Psoas muscle (tissue), 8 donors: ENCODE data around the gene FXN. TPM values are rescaled to one million over a fixed set of nuclear protein-coding genes. Genes with fewer than 3 reads are reported as not detected.

ENCODE experiments used
- ATAC-seq, 4 donors: fragments of 200-7000 bp; cut with Tn5 transposase; one replicate each; pipeline ENCODE4 v1.9.1; 2020; ENCODE audit warnings: moderate library complexity in 3 of 4, mild to moderate bottlenecking in 2 of 4
- DNase-seq, 2 donors: peaks; one replicate each; pipeline ENCODE4 v3.0.0-alpha.2; 2020
- H3K27ac ChIP-seq: fragments of 200-600 bp; one replicate; pipeline ENCODE4 v1.8.0; 2022
- H3K27me3 ChIP-seq, 3 donors: fragments of 200-600 bp in 1 of 3; one replicate each; pipeline versions ENCODE4 v1.6.1 to v1.8.0; 2013 to 2022; ENCODE audit warnings: low read length in 2 of 3, mild to moderate bottlenecking in 2 of 3, moderate library complexity in 1 of 3; ENCODE audit not compliant: insufficient read depth in 3 of 3
- H3K36me3 ChIP-seq, 2 donors: fragments of 200-600 bp in 1 of 2; one replicate each; pipeline versions ENCODE4 v1.6.1 to v1.8.0; 2013 to 2022; ENCODE audit warnings: low read depth in 1 of 2, mild to moderate bottlenecking in 1 of 2, moderate library complexity in 1 of 2; ENCODE audit not compliant: insufficient read depth in 1 of 2
- H3K4me1 ChIP-seq: fragments of 200-600 bp; one replicate; pipeline ENCODE4 v1.8.0; 2022
- H3K4me3 ChIP-seq: fragments of 200-600 bp; one replicate; pipeline ENCODE4 v1.8.0; 2022; ENCODE audit warnings: mild to moderate bottlenecking
- H3K9me3 ChIP-seq: fragments of 200-600 bp; one replicate; pipeline ENCODE4 v1.8.0; 2022
- WGBS, 3 donors: extraction: QIAGEN DNeasy Blood & Tissue Kit; methylation state at CpG; one replicate each; pipeline versions ENCODE4 v1.1.6 to v1.1.7; 2013; 5-methylcytosine and 5-hydroxymethylcytosine counted together
- intact Hi-C, 2 donors: fragments of 100-400 bp; cut with DNase I; formaldehyde crosslinking; loops; one replicate each; pipeline versions ENCODE4 v1.11.0 to v1.14.2; 2022
- polyA plus RNA-seq, 3 donors: library from polyadenylated mRNA; stranded (reverse); fragments of 200-250 nt; gene quantifications; one replicate each; pipeline ENCODE4 v1.2.3, GENCODE V29; 2013
- total RNA-seq, 4 donors: library from RNA; stranded (reverse); fragmentation: NEBNext Ultra II Directional in 2 of 4; extraction: Animal tissue kit (Norgen Biotek cat#: 25700) in 2 of 4; gene quantifications; one replicate each; pipeline versions ENCODE4 v1.2.1 to v1.2.4, GENCODE V29; 2021 to 2023
- TF ChIP-seq, protein P1 (sequence below): fragments of 200-600 bp; IDR thresholded peaks from one replicate; pipeline ENCODE4 v1.8.0; 2022; ENCODE audit warnings: antibody characterized with exemption
- donor health status: healthy with polysubstance abuse.
- donor health status: DM: no; HTN: no; CAD: no; lungs with moderate emphysema.
- donor health status: Bipolar disorder and iron deficiency.
- donor health status: healthy.
- donor health status: DM: yes; HTN: yes; CAD: no.
- donor health status: DM: no; HTN: no; CAD: no.
- donor health status: DM: no; HTN: no; CAD: no.
- donor health status: DM: yes; HTN: yes; CAD: no.

FXN gene
- total and polyA plus RNA-seq, 7 donors = 10.4 to 25.0 (median 19.0) TPM

DNA sequence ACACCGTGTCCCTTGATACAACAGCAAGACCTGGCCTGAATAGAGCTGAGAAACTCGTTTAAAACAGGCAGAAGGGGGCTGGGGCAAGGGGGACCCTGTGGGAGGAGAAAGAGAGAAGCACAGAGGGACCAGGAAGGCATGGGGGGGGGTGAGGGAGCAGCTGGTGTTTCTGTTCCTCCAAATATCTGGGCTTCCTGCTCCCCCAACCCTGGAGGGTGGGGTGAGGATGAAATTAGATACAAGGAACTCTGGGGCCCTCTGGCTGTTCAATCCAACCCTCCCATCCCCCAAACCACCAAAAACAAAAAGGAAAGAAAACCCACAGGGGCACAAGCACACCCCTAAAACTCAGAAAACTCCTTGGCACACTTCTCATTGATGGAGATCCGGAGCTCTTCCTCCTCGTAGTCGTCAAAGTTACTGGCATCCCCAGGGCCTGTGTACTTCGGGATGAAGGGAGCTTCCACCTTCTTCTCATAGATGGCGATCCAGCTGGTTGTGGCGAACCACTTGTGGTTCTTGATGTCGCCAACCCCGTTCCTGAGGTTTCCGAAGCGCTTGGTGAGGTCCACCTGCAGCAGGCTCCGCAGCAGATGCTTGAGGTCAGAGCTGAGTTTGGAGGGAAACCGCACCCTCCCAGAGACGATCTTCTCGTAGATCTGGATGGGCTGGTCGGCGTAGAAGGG is 22.7 kb upstream of the FXN start:
- no peaks in the 10 kb centered on the region for H3K9me3 ChIP-seq
- intact Hi-C loops = no loop called here
- TF ChIP-seq, protein P1, sequence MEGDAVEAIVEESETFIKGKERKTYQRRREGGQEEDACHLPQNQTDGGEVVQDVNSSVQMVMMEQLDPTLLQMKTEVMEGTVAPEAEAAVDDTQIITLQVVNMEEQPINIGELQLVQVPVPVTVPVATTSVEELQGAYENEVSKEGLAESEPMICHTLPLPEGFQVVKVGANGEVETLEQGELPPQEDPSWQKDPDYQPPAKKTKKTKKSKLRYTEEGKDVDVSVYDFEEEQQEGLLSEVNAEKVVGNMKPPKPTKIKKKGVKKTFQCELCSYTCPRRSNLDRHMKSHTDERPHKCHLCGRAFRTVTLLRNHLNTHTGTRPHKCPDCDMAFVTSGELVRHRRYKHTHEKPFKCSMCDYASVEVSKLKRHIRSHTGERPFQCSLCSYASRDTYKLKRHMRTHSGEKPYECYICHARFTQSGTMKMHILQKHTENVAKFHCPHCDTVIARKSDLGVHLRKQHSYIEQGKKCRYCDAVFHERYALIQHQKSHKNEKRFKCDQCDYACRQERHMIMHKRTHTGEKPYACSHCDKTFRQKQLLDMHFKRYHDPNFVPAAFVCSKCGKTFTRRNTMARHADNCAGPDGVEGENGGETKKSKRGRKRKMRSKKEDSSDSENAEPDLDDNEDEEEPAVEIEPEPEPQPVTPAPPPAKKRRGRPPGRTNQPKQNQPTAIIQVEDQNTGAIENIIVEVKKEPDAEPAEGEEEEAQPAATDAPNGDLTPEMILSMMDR = no peak
- no peaks in the 10 kb centered on the region for H3K4me1 ChIP-seq
- ATAC-seq = no peak
- no peaks in the 10 kb centered on the region for H3K27me3 ChIP-seq
- no peak overlapping the region for H3K27ac ChIP-seq
- H3K36me3 ChIP-seq = no peaks in the 10 kb centered on the region
- 82 to 86% (median 86%) methylated on average over 18 of the region's 18 CpGs for WGBS, 3 donors
- no peak for DNase-seq
- no peak overlapping the region for H3K4me3 ChIP-seq

DNA sequence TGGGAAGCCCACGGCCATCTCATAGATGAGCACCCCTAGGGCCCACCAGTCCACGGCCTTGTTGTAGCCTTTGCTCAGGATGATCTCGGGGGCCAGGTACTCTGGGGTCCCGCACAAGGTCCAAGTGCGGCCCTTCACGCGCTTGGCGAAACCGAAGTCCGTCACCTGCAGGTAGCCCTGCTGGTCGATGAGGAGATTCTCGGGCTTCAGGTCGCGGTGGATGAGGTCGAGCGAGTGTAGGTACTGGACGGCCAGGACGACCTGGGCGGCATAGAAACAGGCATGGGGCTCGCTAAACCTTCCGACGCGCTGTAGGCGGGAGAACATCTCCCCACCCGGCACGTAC is 22.2 kb upstream of the FXN start:
- no peak for DNase-seq
- Histone ChIP-seq H3K36me3 (no peaks in the 10 kb centered on the region), H3K4me1 (no peaks in the 10 kb centered on the region), H3K27me3 (no peaks in the 10 kb centered on the region), H3K9me3 (no peaks in the 10 kb centered on the region), H3K27ac (no peak overlapping the region), H3K4me3 (no peak overlapping the region)
- 96 to 98% (median 97%) methylated on average over 26 of the region's 26 CpGs for WGBS, 3 donors
- no peak for ATAC-seq
- TF ChIP-seq, protein P1 = no peak
- intact Hi-C loops = no loop called here

DNA sequence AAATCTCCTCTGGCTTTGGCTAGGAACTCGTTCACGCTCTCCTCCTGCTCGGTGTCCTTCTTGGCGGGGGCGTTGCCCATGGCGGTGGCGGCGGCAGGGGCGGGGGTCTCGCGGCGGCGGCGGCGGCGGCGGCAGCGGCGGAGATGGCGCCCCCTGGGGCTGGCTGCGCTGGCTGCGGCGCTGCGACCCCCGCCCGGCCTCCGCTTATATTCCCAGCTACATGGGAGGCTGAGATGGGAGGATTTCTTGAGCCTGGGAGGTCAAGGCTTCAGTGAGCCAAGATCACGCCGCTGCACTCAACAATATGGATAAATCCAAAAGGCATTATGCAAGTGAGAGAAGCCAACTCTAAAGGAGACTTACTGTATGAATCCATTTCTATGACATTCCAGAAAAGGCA is 21.5 kb upstream of the FXN start, which contains the start of gene PRKACG:
TSS of gene PRKACG (minus strand) at position 101 of the 400 bp plus-strand sequence. CDS start at position 80, 21 bp downstream.
- ATAC-seq = no peak

DNA sequence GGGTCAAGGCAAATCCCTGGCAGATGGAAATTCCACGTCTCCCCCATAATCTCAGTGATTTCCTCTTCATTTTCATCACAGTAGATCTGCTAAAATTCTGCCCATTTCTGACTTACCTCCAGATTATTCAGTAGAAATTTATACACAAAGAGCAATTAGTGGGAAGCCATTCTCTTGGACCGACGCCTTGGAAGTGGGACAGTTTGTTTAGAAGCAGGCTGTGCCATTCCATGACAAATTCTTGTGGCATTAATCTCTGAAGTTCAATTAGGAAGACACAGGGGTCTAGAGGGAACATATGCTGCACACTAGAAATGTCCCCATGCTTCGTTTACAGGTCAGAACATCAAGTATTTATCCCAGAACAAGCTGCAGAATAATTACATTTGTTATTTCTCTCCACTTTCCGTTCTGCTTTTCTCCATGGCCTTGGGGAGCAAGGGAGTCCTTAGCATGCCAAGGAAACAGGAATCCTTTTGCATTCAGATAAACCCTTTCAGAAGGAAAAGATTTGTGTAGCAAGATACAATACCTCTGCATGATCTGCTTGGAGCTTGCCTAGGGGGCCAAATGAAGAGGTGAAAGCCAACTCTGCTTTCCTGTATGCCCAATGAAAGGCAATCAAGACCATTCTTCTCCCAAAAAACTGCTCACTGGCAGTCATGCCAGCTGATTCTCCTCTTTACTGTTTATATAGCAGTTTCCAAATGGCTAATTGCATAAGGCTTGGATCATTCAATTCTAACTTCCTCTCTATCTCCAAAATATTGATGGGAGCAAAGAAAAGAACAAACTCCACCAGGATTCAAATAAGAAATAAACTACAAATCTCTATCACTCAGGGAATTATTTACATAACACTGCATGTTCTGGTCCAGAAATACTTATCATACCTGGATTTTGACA is 19.1 kb upstream of the FXN start:
- no peak for ATAC-seq
- H3K27me3 ChIP-seq = no peaks in the 10 kb centered on the region
- no peaks in the 10 kb centered on the region for H3K4me1 ChIP-seq
- H3K9me3 ChIP-seq = no peaks in the 10 kb centered on the region
- no peak overlapping the region for H3K27ac ChIP-seq
- H3K4me3 ChIP-seq = no peak overlapping the region
- TF ChIP-seq, protein P1 = no peak
- intact Hi-C loops = no loop called here
- H3K36me3 ChIP-seq = no peaks in the 10 kb centered on the region
- 55 to 59% (median 57%) methylated on average over 5 of the region's 5 CpGs for WGBS, 3 donors
- DNase-seq = no peak

More for the DNA sequence above, 21.5 kb upstream of the FXN start, which contains the start of gene PRKACG:
- Histone ChIP-seq H3K27me3 (no peaks in the 10 kb centered on the region), H3K27ac (no peak within 1 kb of the TSS), H3K9me3 (no peaks in the 10 kb centered on the region), H3K36me3 (no peaks in the 10 kb centered on the region), H3K4me1 (no peaks in the 10 kb centered on the region), H3K4me3 (no peak within 1 kb of the TSS)
- DNase-seq = no peak
- WGBS, 3 donors = 97 to 98% (median 97%) methylated on average over 25 to 29 of the region's 29 CpGs
- TF ChIP-seq, protein P1 = no peak
- intact Hi-C loops = no loop called here
